ENCODE data around the gene IFTAP. TPM values are rescaled to one million over a fixed set of nuclear protein-coding genes. Genes with fewer than 3 reads are reported as not detected.

IFTAP gene
- total RNA-seq, 1 experiment from 2014 or later, result 15.5 TPM

- no peaks in the 10 kb centered on the region for H3K9me3 Mint-ChIP-seq (ENCODE audit: low read depth, unreplicated experiment)
- no peaks in the 10 kb centered on the region for H3K4me1 Mint-ChIP-seq (ENCODE audit: low read depth, unreplicated experiment)
- DNase-seq, result no peak
- peaks cover 42% of the 10 kb centered on the region for H3K27me3 Mint-ChIP-seq (ENCODE audit: unreplicated experiment)
- no TSS peak for BruUV-seq (replicated peaks)
- TF ChIP-seq, protein P1, sequence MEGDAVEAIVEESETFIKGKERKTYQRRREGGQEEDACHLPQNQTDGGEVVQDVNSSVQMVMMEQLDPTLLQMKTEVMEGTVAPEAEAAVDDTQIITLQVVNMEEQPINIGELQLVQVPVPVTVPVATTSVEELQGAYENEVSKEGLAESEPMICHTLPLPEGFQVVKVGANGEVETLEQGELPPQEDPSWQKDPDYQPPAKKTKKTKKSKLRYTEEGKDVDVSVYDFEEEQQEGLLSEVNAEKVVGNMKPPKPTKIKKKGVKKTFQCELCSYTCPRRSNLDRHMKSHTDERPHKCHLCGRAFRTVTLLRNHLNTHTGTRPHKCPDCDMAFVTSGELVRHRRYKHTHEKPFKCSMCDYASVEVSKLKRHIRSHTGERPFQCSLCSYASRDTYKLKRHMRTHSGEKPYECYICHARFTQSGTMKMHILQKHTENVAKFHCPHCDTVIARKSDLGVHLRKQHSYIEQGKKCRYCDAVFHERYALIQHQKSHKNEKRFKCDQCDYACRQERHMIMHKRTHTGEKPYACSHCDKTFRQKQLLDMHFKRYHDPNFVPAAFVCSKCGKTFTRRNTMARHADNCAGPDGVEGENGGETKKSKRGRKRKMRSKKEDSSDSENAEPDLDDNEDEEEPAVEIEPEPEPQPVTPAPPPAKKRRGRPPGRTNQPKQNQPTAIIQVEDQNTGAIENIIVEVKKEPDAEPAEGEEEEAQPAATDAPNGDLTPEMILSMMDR (IDR thresholded peaks at IDR 0.05; ENCODE audit: unreplicated experiment), result no peak
- no peak overlapping the region for H3K4me3 Mint-ChIP-seq (ENCODE audit: low read depth, unreplicated experiment)
- H3K27ac Mint-ChIP-seq (ENCODE audit: unreplicated experiment), result no peak overlapping the region
- intact Hi-C loops (cut with micrococcal nuclease; ENCODE audit: unreplicated experiment), result no loop called here
- CTCF ChIA-PET, result no interaction called here
- no peaks in the 10 kb centered on the region for H3K36me3 Mint-ChIP-seq (ENCODE audit: insufficient read depth, unreplicated experiment)
Observed at GRCh38 chr11:36689442-36689841, 95.1 kb downstream of the IFTAP start.

GRCh38 chr11:36692704-36693103 is 98.4 kb downstream of the IFTAP start:
- peaks cover 5% of the 10 kb centered on the region for H3K36me3 Mint-ChIP-seq (ENCODE audit: insufficient read depth, unreplicated experiment)
- H3K27ac Mint-ChIP-seq (ENCODE audit: unreplicated experiment), result no peak overlapping the region
- no peak overlapping the region for H3K4me3 Mint-ChIP-seq (ENCODE audit: low read depth, unreplicated experiment)
- CTCF ChIA-PET, result interaction anchor here (0.7 kb wide), 1 partner anchor 10 kb away, joined by 3 read pairs; no protein-coding TSS in a partner anchor
- TF ChIP-seq, protein P1 (IDR thresholded peaks at IDR 0.05; ENCODE audit: unreplicated experiment), result no peak
- H3K27me3 Mint-ChIP-seq (ENCODE audit: unreplicated experiment), result peaks cover 36% of the 10 kb centered on the region
- DNase-seq, result no peak
- intact Hi-C loops (cut with micrococcal nuclease; ENCODE audit: unreplicated experiment), result no loop called here
- no TSS peak for BruUV-seq (replicated peaks)
- no peaks in the 10 kb centered on the region for H3K9me3 Mint-ChIP-seq (ENCODE audit: low read depth, unreplicated experiment)
- no peaks in the 10 kb centered on the region for H3K4me1 Mint-ChIP-seq (ENCODE audit: low read depth, unreplicated experiment)

DNA sequence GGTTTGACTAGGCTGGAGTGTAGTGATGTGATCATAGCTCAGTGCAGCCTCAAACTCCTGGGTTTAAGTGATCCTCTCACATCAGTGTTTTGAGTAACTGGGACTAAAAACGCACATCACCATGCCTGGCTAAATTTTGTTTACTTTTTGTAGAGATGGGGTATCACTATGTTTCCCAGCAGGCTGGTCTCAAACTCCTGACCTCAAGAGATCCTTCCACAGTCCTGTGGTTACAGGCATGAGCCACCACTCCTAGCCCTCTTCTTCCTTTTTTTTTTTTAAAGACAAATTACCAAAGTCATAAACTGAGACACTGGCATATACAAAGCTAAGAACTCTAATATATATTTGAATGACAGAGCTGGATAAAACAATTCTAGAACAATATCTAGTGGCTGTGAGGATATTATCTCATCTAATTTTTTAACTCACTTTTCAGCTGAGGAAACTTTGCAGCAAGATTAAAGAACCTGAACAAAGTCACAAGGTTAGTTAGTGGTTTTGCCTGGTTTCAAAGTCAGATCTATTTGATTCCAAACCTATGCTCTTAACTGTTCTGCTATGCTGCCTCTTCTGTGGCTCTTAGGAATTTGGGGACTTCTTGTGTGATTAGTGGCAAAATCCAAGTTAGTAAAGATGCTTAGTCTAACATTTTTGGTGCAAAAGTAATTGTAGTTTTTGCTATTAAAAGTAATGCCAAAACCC is 99.0 kb downstream of the IFTAP start:
- intact Hi-C loops (cut with micrococcal nuclease; ENCODE audit: unreplicated experiment), result no loop called here
- Mint-ChIP-seq H3K4me1 (ENCODE audit: low read depth, unreplicated experiment) (no peaks in the 10 kb centered on the region), H3K36me3 (ENCODE audit: insufficient read depth, unreplicated experiment) (peaks cover 5% of the 10 kb centered on the region), H3K27me3 (ENCODE audit: unreplicated experiment) (peaks cover 30% of the 10 kb centered on the region), H3K27ac (ENCODE audit: unreplicated experiment) (no peak overlapping the region), H3K4me3 (ENCODE audit: low read depth, unreplicated experiment) (no peak overlapping the region), H3K9me3 (ENCODE audit: low read depth, unreplicated experiment) (no peaks in the 10 kb centered on the region)
- TF ChIP-seq, protein P1 (IDR thresholded peaks at IDR 0.05; ENCODE audit: unreplicated experiment), result no peak
- DNase-seq, result no peak
- no TSS peak for BruUV-seq (replicated peaks)
- CTCF ChIA-PET, result interaction anchor here (0.7 kb wide), 1 partner anchor 10 kb away, joined by 3 read pairs; no protein-coding TSS in a partner anchor

GRCh38 chr11:36695111-36695510 is 100.8 kb downstream of the IFTAP start:
- intact Hi-C loops (cut with micrococcal nuclease; ENCODE audit: unreplicated experiment), result no loop called here
- no TSS peak for BruUV-seq (replicated peaks)
- H3K9me3 Mint-ChIP-seq (ENCODE audit: low read depth, unreplicated experiment), result no peaks in the 10 kb centered on the region
- CTCF ChIA-PET, result no interaction called here
- DNase-seq, result no peak
- H3K27me3 Mint-ChIP-seq (ENCODE audit: unreplicated experiment), result peaks cover 15% of the 10 kb centered on the region
- H3K36me3 Mint-ChIP-seq (ENCODE audit: insufficient read depth, unreplicated experiment), result peaks cover 5% of the 10 kb centered on the region
- no peak overlapping the region for H3K4me3 Mint-ChIP-seq (ENCODE audit: low read depth, unreplicated experiment)
- TF ChIP-seq, protein P1 (IDR thresholded peaks at IDR 0.05; ENCODE audit: unreplicated experiment), result no peak
- no peak overlapping the region for H3K27ac Mint-ChIP-seq (ENCODE audit: unreplicated experiment)
- no peaks in the 10 kb centered on the region for H3K4me1 Mint-ChIP-seq (ENCODE audit: low read depth, unreplicated experiment)

Data from Calu3 (cell line).